Endothelial cell of umbilical vein (primary cell): ENCODE data around the gene SLC19A1. TPM values are rescaled to one million over a fixed set of nuclear protein-coding genes. Genes with fewer than 3 reads are reported as not detected.
A peak's percentile ranks its signal among the peaks of the same experiment; 100 is the strongest.

ENCODE experiments used
- BruUV-seq: library from RNA; stranded (reverse); fragments of 400-500 nt; replicated peaks from 2 replicates; lab custom pipeline; 2021; lab: Mats Ljungman, UMichigan
- CTCF ChIA-PET: fragments of 300-600, 350-600 bp; sonication (Branson Sonifier 250); formaldehyde crosslinking; loops from one replicate; lab custom pipeline; 2021; ENCODE audit warnings: antibody characterized with exemption, inconsistent platforms; lab: Charles Lee
- POLR2A ChIA-PET: fragments of 300-600, 350-600 bp; sonication (Branson Sonifier 250); formaldehyde crosslinking; loops from one replicate; lab custom pipeline; 2021; ENCODE audit warnings: antibody characterized with exemption, inconsistent platforms; lab: Charles Lee
- DNase-seq: peaks from one replicate; pipeline ENCODE4 v3.0.0-alpha.2; 2011; ENCODE audit warnings: low read depth, low spot score
- FAIRE-seq: peaks from 2 replicates; lab custom pipeline; 2011; peaks lifted over from hg19 to GRCh38; lab: Jason Lieb, UNC
- H2AFZ ChIP-seq: 2 replicates; pipeline ENCODE4 v1.6.0; 2012; ENCODE audit warnings: low read depth, low read length, control low read depth, inconsistent platforms
- H3K27ac ChIP-seq: 2 replicates; pipeline ENCODE4 v1.5.1; 2011; ENCODE audit warnings: low read depth, mild to moderate bottlenecking, control low read depth, low read length, moderate library complexity; ENCODE audit not compliant: insufficient read depth
- H3K27me3 ChIP-seq, 2 experiments: 2 replicates each; pipeline versions ENCODE4 v1.6.0 to v1.6.1; 2011; ENCODE audit warnings: low read length in 2 of 2, mixed read lengths in 1 of 2; ENCODE audit not compliant: control insufficient read depth in 2 of 2, insufficient read depth in 2 of 2
- H3K36me3 ChIP-seq, 2 experiments: 2 replicates in 1 of 2; 3 replicates in 1 of 2; pipeline ENCODE4 v1.5.1; 2011; ENCODE audit warnings: low read length in 2 of 2, mild to moderate bottlenecking in 1 of 2, moderate library complexity in 1 of 2; ENCODE audit not compliant: control insufficient read depth in 2 of 2, insufficient read depth in 2 of 2; ENCODE audit errors: extremely low read depth in 1 of 2
- H3K4me1 ChIP-seq: 3 replicates; pipeline ENCODE4 v1.5.1; 2011; ENCODE audit warnings: mild to moderate bottlenecking, low read length; ENCODE audit not compliant: control insufficient read depth, insufficient read depth; ENCODE audit errors: extremely low read depth
- H3K4me2 ChIP-seq: 2 replicates; pipeline ENCODE4 v1.6.1; 2011; ENCODE audit warnings: low read length, control low read depth, mixed read lengths; ENCODE audit not compliant: insufficient read depth
- H3K4me3 ChIP-seq, 3 experiments: fragments of 200-600 bp in 1 of 3; sonication (generic), shearing (Covaris generic) in 1 of 3; replicated peaks in 1 of 3; 2 replicates each; pipeline ENCODE4 v1.5.1; 2011 to 2016; ENCODE audit warnings: control low read depth in 3 of 3, low read length in 3 of 3, mild to moderate bottlenecking in 2 of 3, inconsistent platforms in 1 of 3, low read depth in 1 of 3, moderate library complexity in 1 of 3; ENCODE audit not compliant: insufficient read depth in 1 of 3
- H3K79me2 ChIP-seq: 2 replicates; pipeline ENCODE4 v1.6.0; 2012; ENCODE audit warnings: low read length, inconsistent platforms; ENCODE audit not compliant: control insufficient read depth, insufficient read depth
- H3K9ac ChIP-seq: replicated peaks from 2 replicates; pipeline ENCODE3; 2011; ENCODE audit warnings: low read length, control low read depth; ENCODE audit not compliant: insufficient read depth; ENCODE audit errors: extremely low read depth
- H3K9me1 ChIP-seq: replicated peaks from 3 replicates; pipeline ENCODE4 v1.6.0; 2011; ENCODE audit warnings: mild to moderate bottlenecking, low read length; ENCODE audit not compliant: control insufficient read depth, insufficient read depth; ENCODE audit errors: extremely low read depth
- H3K9me3 ChIP-seq: replicated peaks from 2 replicates; pipeline ENCODE4 v1.5.1; 2012; ENCODE audit warnings: low read length, inconsistent platforms; ENCODE audit not compliant: control insufficient read depth, insufficient read depth
- H4K20me1 ChIP-seq: replicated peaks from 2 replicates; pipeline ENCODE3; 2011; ENCODE audit warnings: mild to moderate bottlenecking, low read length; ENCODE audit not compliant: control insufficient read depth, insufficient read depth; ENCODE audit errors: extremely low read depth
- EZH2 ChIP-seq: IDR thresholded peaks from 2 replicates; pipeline ENCODE4 v1.6.1; 2012; ENCODE audit warnings: borderline replicate concordance, low read depth, mild to moderate bottlenecking, moderate library complexity, low read length, inconsistent platforms; ENCODE audit not compliant: severe bottlenecking
- MYC ChIP-seq: IDR thresholded peaks from one replicate; pipeline ENCODE4 v1.6.1; 2011; ENCODE audit warnings: mild to moderate bottlenecking, low read depth, low read length
- dilution Hi-C: fragments of 300-500 bp; cut with MboI; formaldehyde crosslinking; loops from one replicate; pipeline ENCODE4 v1.15.0; 2019; ENCODE audit warnings: low sequenced_read_pairs; ENCODE audit not compliant: extremely low pct_ligation_motif_present
- intact Hi-C: fragments of 100-400 bp; cut with micrococcal nuclease; formaldehyde crosslinking; loops from one replicate; pipeline ENCODE4 v1.10.0; 2022
- polyA plus RNA-seq, 4 experiments: library from polyadenylated mRNA; depleted of rRNA in 3 of 4; stranded (reverse) in 3 of 4; unstranded in 1 of 4; fragments of >200 nt; gene quantifications; 2 replicates each; pipeline versions ENCODE4 v1.2.1 to v1.2.3, GENCODE V29; 2011 to 2012; ENCODE audit warnings: missing spikeins in 1 of 4
- total RNA-seq: library from RNA; stranded (reverse); gene quantifications from 2 replicates; pipeline ENCODE4 v1.2.3, GENCODE V29; 2021
- TF ChIP-seq, protein P1 (sequence below), 2 donors: IDR thresholded peaks; 1 replicate in 1 of 2; 2 replicates in 1 of 2; pipeline ENCODE4 v1.5.1; 2011; ENCODE audit warnings: low read length in 2 of 2, mild to moderate bottlenecking in 2 of 2, moderate library complexity in 2 of 2, control low read depth in 1 of 2, inconsistent platforms in 1 of 2, low read depth in 1 of 2; ENCODE audit not compliant: insufficient read depth in 1 of 2; ENCODE audit errors: extremely low read depth in 1 of 2
- TF ChIP-seq, protein P2 (sequence below): IDR thresholded peaks from 2 replicates; pipeline ENCODE4 v1.6.1; 2011; ENCODE audit not compliant: insufficient read depth, insufficient read length

The SLC19A1 gene
- total and polyA plus RNA-seq, 2 donors (not counting 3 experiments of a cell fraction or from before 2014, with no cell fraction given) = 36.3 to 54.6 TPM

DNA sequence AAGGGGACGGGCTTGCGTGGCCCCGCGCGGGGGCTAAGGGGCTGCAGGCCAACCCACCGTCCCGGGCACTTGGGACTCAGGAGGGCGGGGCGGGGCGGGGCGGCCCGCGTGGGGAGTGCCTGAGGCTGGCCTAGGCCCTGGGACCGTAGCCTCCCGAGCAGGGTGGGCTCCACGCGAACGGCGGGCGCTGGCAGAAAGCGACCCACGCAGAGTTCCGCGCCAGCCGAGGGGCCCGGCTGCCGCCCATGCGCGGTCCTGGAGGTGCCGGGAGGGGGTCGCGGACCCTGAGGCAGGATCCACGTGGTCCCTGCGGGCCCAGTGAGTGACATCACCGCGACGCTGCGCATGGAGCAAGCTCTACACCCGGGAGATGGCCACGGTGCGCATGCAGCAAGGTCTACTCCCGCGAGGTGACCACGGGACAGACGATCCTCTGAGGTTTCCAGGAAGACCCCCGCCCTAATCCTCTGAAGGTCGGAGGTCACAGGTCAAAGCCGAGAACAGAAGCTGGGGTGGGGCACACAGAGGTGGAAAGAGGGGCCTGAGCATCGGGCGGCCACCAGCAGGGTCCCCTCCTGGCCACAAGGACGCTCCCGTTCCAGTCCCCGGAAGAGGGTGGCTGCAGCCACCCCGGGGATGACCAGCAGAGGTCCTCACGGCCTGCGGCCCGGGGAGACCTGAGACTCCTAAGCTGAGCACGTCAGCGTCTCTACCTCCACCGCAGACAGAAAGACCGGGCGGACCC, 13.5 kb upstream of the SLC19A1 start:
- dilution Hi-C loops = no loop called here
- no TSS peak for BruUV-seq
- TF ChIP-seq, protein P1, sequence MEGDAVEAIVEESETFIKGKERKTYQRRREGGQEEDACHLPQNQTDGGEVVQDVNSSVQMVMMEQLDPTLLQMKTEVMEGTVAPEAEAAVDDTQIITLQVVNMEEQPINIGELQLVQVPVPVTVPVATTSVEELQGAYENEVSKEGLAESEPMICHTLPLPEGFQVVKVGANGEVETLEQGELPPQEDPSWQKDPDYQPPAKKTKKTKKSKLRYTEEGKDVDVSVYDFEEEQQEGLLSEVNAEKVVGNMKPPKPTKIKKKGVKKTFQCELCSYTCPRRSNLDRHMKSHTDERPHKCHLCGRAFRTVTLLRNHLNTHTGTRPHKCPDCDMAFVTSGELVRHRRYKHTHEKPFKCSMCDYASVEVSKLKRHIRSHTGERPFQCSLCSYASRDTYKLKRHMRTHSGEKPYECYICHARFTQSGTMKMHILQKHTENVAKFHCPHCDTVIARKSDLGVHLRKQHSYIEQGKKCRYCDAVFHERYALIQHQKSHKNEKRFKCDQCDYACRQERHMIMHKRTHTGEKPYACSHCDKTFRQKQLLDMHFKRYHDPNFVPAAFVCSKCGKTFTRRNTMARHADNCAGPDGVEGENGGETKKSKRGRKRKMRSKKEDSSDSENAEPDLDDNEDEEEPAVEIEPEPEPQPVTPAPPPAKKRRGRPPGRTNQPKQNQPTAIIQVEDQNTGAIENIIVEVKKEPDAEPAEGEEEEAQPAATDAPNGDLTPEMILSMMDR (IDR thresholded peaks at IDR 0.05; ENCODE audit: extremely low read depth in 1 of 2, insufficient read depth in 1 of 2, low read depth in 1 of 2, low read length in 2 of 2) = peak; percentile 53 to 86
- TF ChIP-seq, protein P2, sequence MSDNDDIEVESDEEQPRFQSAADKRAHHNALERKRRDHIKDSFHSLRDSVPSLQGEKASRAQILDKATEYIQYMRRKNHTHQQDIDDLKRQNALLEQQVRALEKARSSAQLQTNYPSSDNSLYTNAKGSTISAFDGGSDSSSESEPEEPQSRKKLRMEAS = peak; percentile 63
- TF ChIP-seq EZH2 = peak; percentile 65
- no peak for TF ChIP-seq MYC

More for the DNA sequence above, 13.5 kb upstream of the SLC19A1 start:
- no peaks in the 10 kb centered on the region for H3K9me3 ChIP-seq
- H3K36me3 ChIP-seq = no peaks in the 10 kb centered on the region
- H3K79me2 ChIP-seq = no peaks in the 10 kb centered on the region
- FAIRE-seq = peak; percentile 55
- peaks cover 20% of the 10 kb centered on the region for H3K4me1 ChIP-seq
- peaks cover 0 to 5% of the 10 kb centered on the region in 2 experiments for H3K27me3 ChIP-seq
- H3K9me1 ChIP-seq = no peaks in the 10 kb centered on the region
- peak overlapping the region; percentile 82 for H2AFZ ChIP-seq
- intact Hi-C loops = loop anchor here (1.0 to 2.0 kb wide), 4 partner anchors 41 to 265 kb away; partner anchors contain the start of gene PCBP3
- POLR2A ChIA-PET = no interaction called here
- H3K9ac ChIP-seq = peak overlapping the region; percentile 34
- CTCF ChIA-PET = interaction anchor here (0.7 to 3.5 kb wide), 24 partner anchors 9 to 324 kb away, joined by 3 to 103 read pairs (median 6); partner anchors contain the start of genes POFUT2 and SLC19A1
- peak; percentile 60 for DNase-seq
- no peak overlapping the region for H3K27ac ChIP-seq
- peak overlapping the region in 2 of 3 experiments; percentile 33 to 35 for H3K4me3 ChIP-seq
- peak overlapping the region; percentile 42 for H3K4me2 ChIP-seq
- no peaks in the 10 kb centered on the region for H4K20me1 ChIP-seq
